IPS-NIHi7 (cell line): ENCODE data around the gene RYR1.
A peak's percentile ranks its signal among the peaks of the same experiment; 100 is the strongest.

Source experiments
- DNase-seq: peaks from one replicate; pipeline ENCODE4 v3.0.0; 2012; ENCODE audit warnings: mixed read lengths; ENCODE audit errors: extremely low spot score

The RYR1 gene

GRCh38 chr19:38433268-38433733, at the start of gene RYR1:
Gene RYR1, plus strand, starts transcription at chr19:38433691. Its CDS starts 139 bp downstream, at chr19:38433830.
- DNase-seq = peak; percentile 97

GRCh38 chr19:38383743-38384142, 49.7 kb upstream of the RYR1 start:
- DNase-seq = no peak

- peak; percentile 74 for DNase-seq
These were observed 49.1 kb upstream of the RYR1 start for GRCh38 chr19:38384209-38385027.

- DNase-seq = no peak
These were observed 48.3 kb upstream of the RYR1 start for GRCh38 chr19:38385057-38385803.

GRCh38 chr19:38385804-38386257, 47.7 kb upstream of the RYR1 start:
- DNase-seq = peak; percentile 40

- no peak for DNase-seq
These were observed 47.1 kb upstream of the RYR1 start for GRCh38 chr19:38386300-38386970.

- no peak for DNase-seq
These were observed 46.4 kb upstream of the RYR1 start for GRCh38 chr19:38386971-38387549.

- DNase-seq = peak; percentile 94
These were observed 45.7 kb upstream of the RYR1 start, which contains the start of gene GGN for GRCh38 chr19:38387550-38388348. Gene GGN, minus strand, starts transcription at chr19:38388034. Its CDS starts 773 bp downstream, at chr19:38387261.

GRCh38 chr19:38388349-38389100, 45.0 kb upstream of the RYR1 start, which contains the start of gene SPRED3:
Gene SPRED3, plus strand, starts transcription at chr19:38388697. Its CDS starts 1,606 bp downstream, at chr19:38390303.
- peak; percentile 68 for DNase-seq

- no peak for DNase-seq
These were observed 44.2 kb upstream of the RYR1 start for GRCh38 chr19:38389101-38389925.

- no peak for DNase-seq
These were observed 43.2 kb upstream of the RYR1 start for GRCh38 chr19:38389957-38390924.

- DNase-seq = no peak
These were observed 41.5 kb upstream of the RYR1 start for GRCh38 chr19:38391911-38392464.

- no peak for DNase-seq
These were observed 40.7 kb upstream of the RYR1 start for GRCh38 chr19:38392707-38393308.

- DNase-seq = peak; percentile 93
These were observed 39.0 kb upstream of the RYR1 start for GRCh38 chr19:38394488-38394887.

GRCh38 chr19:38395381-38396114, 37.9 kb upstream of the RYR1 start:
- no peak for DNase-seq

GRCh38 chr19:38399081-38399480, 34.4 kb upstream of the RYR1 start:
- DNase-seq = no peak
